HEK293 (cell line): ENCODE data around the gene CEP104.

ENCODE experiments used
- CTCF ChIP-seq: fragments of 450-650 bp; formaldehyde crosslinking; IDR thresholded peaks from 2 replicates; pipeline ENCODE4 v1.5.1; 2016; ENCODE audit warnings: missing biosample characterization, missing genetic modification characterization
- SALL2 ChIP-seq: fragments of 450-650 bp; formaldehyde crosslinking; IDR thresholded peaks from 2 replicates; pipeline ENCODE4 v1.5.0; 2017; ENCODE audit warnings: missing biosample characterization, mild to moderate bottlenecking, missing genetic modification characterization, borderline replicate concordance
- TCF7L2 ChIP-seq: IDR thresholded peaks from 2 replicates; pipeline ENCODE4 v1.6.1; 2011; ENCODE audit warnings: low read depth, mild to moderate bottlenecking, inconsistent platforms, low read length, moderate library complexity, borderline replicate concordance
- ZBTB11 ChIP-seq: fragments of 450-650 bp; formaldehyde crosslinking; conservative IDR thresholded peaks from 2 replicates; pipeline ENCODE4 v1.5.1; 2016; ENCODE audit warnings: low read depth, missing biosample characterization, missing genetic modification characterization
- ZBTB17 ChIP-seq: fragments of 450-650 bp; formaldehyde crosslinking; IDR thresholded peaks from 2 replicates; pipeline ENCODE4 v1.5.1; 2016; ENCODE audit warnings: missing biosample characterization, missing genetic modification characterization
- ZNF138 ChIP-seq: fragments of 450-650 bp; formaldehyde crosslinking; IDR thresholded peaks from 2 replicates; pipeline ENCODE4 v1.5.1; 2016; ENCODE audit warnings: missing biosample characterization, missing genetic modification characterization, borderline replicate concordance
- ZNF157 ChIP-seq: fragments of 450-650 bp; formaldehyde crosslinking; IDR thresholded peaks from 2 replicates; pipeline ENCODE4 v1.5.1; 2016; ENCODE audit warnings: missing biosample characterization, missing genetic modification characterization
- ZNF501 ChIP-seq: fragments of 450-650 bp; formaldehyde crosslinking; IDR thresholded peaks from 2 replicates; pipeline ENCODE4 v1.5.1; 2016; ENCODE audit warnings: missing biosample characterization, missing genetic modification characterization
- ZNF624 ChIP-seq: fragments of 450-650 bp; formaldehyde crosslinking; IDR thresholded peaks from 2 replicates; pipeline ENCODE4 v1.5.1; 2017; ENCODE audit warnings: missing biosample characterization, missing genetic modification characterization
- ZNF701 ChIP-seq: fragments of 450-650 bp; formaldehyde crosslinking; IDR thresholded peaks from 2 replicates; pipeline ENCODE4 v1.5.1; 2016; ENCODE audit warnings: missing biosample characterization, missing genetic modification characterization
- ZNF704 ChIP-seq: fragments of 450-650 bp; formaldehyde crosslinking; IDR thresholded peaks from 2 replicates; pipeline ENCODE4 v1.5.1; 2016; ENCODE audit warnings: missing biosample characterization, missing genetic modification characterization
- ZNF776 ChIP-seq: fragments of 450-650 bp; formaldehyde crosslinking; IDR thresholded peaks from 2 replicates; pipeline ENCODE4 v1.5.0; 2017; ENCODE audit warnings: missing biosample characterization, missing genetic modification characterization, borderline replicate concordance
- TF ChIP-seq, protein P1 (sequence below): fragments of 450-650 bp; formaldehyde crosslinking; IDR thresholded peaks from 2 replicates; pipeline ENCODE4 v1.5.1; 2016; ENCODE audit warnings: missing biosample characterization, missing genetic modification characterization

GRCh38 chr1:3770047-3770765 lies 86.8 kb downstream of the CEP104 start:
- TF ChIP-seq CTCF: no peak
- TF ChIP-seq ZNF501 (tag by site-specific recombination): no peak
- no peak for TF ChIP-seq SALL2
- no peak for TF ChIP-seq ZNF624 (tag by site-specific recombination)
- TF ChIP-seq ZNF704: no peak
- no peak for TF ChIP-seq ZNF157
- TF ChIP-seq ZNF701 (tag by site-specific recombination): no peak
- no peak for TF ChIP-seq ZBTB17 (tag by site-specific recombination)
- no peak for TF ChIP-seq ZNF138
- no peak for TF ChIP-seq TCF7L2
- TF ChIP-seq, protein P1, sequence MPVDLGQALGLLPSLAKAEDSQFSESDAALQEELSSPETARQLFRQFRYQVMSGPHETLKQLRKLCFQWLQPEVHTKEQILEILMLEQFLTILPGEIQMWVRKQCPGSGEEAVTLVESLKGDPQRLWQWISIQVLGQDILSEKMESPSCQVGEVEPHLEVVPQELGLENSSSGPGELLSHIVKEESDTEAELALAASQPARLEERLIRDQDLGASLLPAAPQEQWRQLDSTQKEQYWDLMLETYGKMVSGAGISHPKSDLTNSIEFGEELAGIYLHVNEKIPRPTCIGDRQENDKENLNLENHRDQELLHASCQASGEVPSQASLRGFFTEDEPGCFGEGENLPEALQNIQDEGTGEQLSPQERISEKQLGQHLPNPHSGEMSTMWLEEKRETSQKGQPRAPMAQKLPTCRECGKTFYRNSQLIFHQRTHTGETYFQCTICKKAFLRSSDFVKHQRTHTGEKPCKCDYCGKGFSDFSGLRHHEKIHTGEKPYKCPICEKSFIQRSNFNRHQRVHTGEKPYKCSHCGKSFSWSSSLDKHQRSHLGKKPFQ (tag by site-specific recombination): no peak
- no peak for TF ChIP-seq ZBTB11 (tag by site-specific recombination)
- TF ChIP-seq ZNF776: no peak
